ENCODE measurements around the gene SMARCAL1.
A peak's percentile ranks its signal among the peaks of the same experiment; 100 is the strongest.

SMARCAL1 gene

DNA sequence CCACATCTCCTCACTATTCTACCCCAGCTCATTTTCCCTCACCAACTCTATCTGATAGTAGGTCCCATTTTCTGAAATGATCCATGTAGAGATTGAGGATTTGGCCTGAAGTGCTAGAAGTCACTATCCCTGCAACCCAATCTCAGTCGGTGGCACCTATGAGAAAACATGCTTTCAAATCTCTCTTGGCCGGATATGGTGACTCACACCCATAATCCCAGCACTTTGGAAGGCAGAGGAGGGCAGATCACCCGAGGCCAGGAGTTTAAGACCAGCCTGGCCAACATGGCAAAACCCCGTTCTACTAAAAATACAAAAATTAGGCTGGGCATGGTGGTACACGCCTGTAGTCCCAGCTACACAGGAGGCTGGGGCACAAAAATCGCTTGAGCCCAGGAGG is 20.9 kb upstream of the SMARCAL1 start:
- CTCF ChIA-PET: no interaction called here
- Histone ChIP-seq H3K36me3 (ENCODE audit: control insufficient read depth in 2 of 2, insufficient read depth in 1 of 2, low read length in 2 of 2) (no peaks in the 10 kb centered on the region), H3K9me3 (ENCODE audit: control insufficient read depth, insufficient read depth, low read depth, low read length) (no peaks in the 10 kb centered on the region), H3K27ac (ENCODE audit: extremely low read depth, low read depth, low read length) (no peak overlapping the region), H3K4me3 (ENCODE audit: low read depth, low read length) (no peak overlapping the region), H3K4me1 (ENCODE audit: control insufficient read depth, insufficient read depth, low read length) (no peaks in the 10 kb centered on the region)
- TF ChIP-seq BCL11B (tag by site-specific recombination; IDR thresholded peaks at IDR 0.05; ENCODE audit: low read depth): no peak
- no peak for TF ChIP-seq ZNF76 (tag by site-specific recombination; IDR thresholded peaks at IDR 0.05; ENCODE audit: borderline replicate concordance, low read depth)
- TF ChIP-seq ZXDB (tag by site-specific recombination; IDR thresholded peaks at IDR 0.05): no peak
- TF ChIP-seq ZNF530 (tag by site-specific recombination; IDR thresholded peaks at IDR 0.05; ENCODE audit: low read depth): no peak
- no peak for TF ChIP-seq ZBTB48 (tag by site-specific recombination; IDR thresholded peaks at IDR 0.05)
- TF ChIP-seq, protein P1, sequence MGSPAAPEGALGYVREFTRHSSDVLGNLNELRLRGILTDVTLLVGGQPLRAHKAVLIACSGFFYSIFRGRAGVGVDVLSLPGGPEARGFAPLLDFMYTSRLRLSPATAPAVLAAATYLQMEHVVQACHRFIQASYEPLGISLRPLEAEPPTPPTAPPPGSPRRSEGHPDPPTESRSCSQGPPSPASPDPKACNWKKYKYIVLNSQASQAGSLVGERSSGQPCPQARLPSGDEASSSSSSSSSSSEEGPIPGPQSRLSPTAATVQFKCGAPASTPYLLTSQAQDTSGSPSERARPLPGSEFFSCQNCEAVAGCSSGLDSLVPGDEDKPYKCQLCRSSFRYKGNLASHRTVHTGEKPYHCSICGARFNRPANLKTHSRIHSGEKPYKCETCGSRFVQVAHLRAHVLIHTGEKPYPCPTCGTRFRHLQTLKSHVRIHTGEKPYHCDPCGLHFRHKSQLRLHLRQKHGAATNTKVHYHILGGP (tag by site-specific recombination; IDR thresholded peaks at IDR 0.05): no peak
- TF ChIP-seq ZNF529 (tag by site-specific recombination; IDR thresholded peaks at IDR 0.05; ENCODE audit: insufficient replicate concordance): no peak
- no peak for TF ChIP-seq ZNF670 (tag by site-specific recombination; IDR thresholded peaks at IDR 0.05; ENCODE audit: low read depth)
- no peak for TF ChIP-seq ZNF600 (tag by site-specific recombination; IDR thresholded peaks at IDR 0.05)
- TF ChIP-seq, protein P2, sequence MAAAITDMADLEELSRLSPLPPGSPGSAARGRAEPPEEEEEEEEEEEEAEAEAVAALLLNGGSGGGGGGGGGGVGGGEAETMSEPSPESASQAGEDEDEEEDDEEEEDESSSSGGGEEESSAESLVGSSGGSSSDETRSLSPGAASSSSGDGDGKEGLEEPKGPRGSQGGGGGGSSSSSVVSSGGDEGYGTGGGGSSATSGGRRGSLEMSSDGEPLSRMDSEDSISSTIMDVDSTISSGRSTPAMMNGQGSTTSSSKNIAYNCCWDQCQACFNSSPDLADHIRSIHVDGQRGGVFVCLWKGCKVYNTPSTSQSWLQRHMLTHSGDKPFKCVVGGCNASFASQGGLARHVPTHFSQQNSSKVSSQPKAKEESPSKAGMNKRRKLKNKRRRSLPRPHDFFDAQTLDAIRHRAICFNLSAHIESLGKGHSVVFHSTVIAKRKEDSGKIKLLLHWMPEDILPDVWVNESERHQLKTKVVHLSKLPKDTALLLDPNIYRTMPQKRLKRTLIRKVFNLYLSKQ (tag by site-specific recombination; IDR thresholded peaks at IDR 0.05; ENCODE audit: borderline replicate concordance): no peak
- POLR2A ChIA-PET: no interaction called here

DNA sequence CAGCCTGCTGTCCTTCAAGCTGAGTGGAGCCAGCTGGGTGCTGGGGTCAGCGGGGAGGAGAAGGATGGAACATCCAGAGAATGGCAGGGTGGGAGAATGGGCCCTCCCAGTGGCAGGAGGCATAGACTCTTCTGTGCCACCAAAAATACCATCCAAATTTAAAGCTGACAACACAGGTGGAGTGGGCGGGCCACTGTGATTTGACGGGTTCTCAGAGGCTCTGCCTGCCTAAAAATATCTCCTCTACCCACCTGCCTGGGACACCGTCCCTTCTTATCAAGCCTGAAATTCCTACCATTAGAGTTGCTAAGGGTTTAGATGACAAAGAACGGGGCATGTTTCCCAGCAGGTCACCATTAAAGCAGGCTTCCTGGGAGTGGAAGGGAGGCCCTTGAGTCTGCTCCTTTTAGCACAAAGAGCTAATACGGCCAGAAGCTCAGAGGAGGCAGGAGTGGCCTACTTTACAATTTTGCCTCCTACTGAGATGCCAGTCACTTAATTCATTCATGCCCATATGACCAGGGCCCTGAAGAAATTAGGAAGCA is 20.2 kb upstream of the SMARCAL1 start:
- POLR2A ChIA-PET: interaction anchor here (0.6 kb wide), 1 partner anchor 16 kb away, joined by 3 read pairs; no protein-coding TSS in a partner anchor

DNA sequence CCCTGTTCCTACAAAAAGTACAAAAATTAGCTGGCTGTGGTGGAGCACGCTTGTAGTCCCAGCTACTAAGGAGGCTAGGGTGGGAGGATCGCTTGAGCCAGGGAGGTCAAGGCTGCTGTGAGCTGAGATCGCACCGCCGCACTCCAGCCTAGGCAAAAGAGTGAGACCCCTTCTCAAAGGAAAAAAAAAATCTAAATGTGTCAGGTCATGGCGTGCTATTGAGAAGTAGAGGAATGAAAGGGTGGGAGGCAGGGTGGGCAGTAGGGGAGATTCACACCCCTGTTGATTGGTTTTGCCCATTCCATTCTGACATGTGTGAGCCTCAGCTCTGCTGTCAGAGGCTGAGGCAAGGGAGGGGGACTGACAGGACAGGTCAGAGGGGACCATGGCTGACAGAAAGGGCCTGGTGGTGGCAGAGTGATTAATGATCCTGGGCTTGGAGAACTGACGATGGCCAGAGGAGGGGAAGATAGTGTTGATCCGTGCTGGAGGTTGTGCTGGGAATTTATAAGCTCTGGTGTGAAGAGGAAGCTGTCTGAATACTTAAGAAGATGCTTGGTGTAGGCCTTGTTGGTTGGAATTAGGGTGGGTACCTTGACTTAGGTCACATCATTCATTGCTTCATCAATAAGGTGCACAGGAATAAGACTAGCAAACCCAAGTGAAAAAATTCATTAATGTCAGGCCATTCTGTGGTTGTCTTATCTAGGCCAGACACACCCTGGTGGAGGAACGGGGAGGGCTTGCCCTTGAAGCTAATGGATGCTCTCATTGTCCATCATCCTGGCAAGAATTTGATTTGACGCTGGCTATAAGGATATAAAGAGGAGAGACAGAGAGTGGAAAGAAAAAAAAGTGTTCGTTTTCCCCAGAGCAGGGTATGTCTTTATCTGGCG is 19.1 kb upstream of the SMARCAL1 start:
- H3K4me3 ChIP-seq (ENCODE audit: low read depth, low read length): no peak overlapping the region
- H3K27ac ChIP-seq (ENCODE audit: extremely low read depth, low read depth, low read length): no peak overlapping the region
- H3K4me1 ChIP-seq (ENCODE audit: control insufficient read depth, insufficient read depth, low read length): no peaks in the 10 kb centered on the region
- H3K9me3 ChIP-seq (ENCODE audit: control insufficient read depth, insufficient read depth, low read depth, low read length): no peaks in the 10 kb centered on the region
- CTCF ChIA-PET: interaction anchor here (1.7 kb wide), 1 partner anchor 11 kb away, joined by 9 read pairs; no protein-coding TSS in a partner anchor
- no peak for TF ChIP-seq ZNF394 (tag by site-specific recombination; IDR thresholded peaks at IDR 0.05; ENCODE audit: borderline replicate concordance)
- TF ChIP-seq, protein P3, sequence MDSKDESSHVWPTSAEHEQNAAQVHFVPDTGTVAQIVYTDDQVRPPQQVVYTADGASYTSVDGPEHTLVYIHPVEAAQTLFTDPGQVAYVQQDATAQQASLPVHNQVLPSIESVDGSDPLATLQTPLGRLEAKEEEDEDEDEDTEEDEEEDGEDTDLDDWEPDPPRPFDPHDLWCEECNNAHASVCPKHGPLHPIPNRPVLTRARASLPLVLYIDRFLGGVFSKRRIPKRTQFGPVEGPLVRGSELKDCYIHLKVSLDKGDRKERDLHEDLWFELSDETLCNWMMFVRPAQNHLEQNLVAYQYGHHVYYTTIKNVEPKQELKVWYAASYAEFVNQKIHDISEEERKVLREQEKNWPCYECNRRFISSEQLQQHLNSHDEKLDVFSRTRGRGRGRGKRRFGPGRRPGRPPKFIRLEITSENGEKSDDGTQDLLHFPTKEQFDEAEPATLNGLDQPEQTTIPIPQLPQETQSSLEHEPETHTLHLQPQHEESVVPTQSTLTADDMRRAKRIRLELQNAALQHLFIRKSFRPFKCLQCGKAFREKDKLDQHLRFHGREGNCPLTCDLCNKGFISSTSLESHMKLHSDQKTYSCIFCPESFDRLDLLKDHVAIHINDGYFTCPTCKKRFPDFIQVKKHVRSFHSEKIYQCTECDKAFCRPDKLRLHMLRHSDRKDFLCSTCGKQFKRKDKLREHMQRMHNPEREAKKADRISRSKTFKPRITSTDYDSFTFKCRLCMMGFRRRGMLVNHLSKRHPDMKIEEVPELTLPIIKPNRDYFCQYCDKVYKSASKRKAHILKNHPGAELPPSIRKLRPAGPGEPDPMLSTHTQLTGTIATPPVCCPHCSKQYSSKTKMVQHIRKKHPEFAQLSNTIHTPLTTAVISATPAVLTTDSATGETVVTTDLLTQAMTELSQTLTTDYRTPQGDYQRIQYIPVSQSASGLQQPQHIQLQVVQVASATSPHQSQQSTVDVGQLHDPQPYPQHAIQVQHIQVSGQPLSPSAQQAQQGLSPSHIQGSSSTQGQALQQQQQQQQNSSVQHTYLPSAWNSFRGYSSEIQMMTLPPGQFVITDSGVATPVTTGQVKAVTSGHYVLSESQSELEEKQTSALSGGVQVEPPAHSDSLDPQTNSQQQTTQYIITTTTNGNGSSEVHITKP (tag by site-specific recombination; IDR thresholded peaks at IDR 0.05): peak; percentile 58
- TF ChIP-seq, protein P4, sequence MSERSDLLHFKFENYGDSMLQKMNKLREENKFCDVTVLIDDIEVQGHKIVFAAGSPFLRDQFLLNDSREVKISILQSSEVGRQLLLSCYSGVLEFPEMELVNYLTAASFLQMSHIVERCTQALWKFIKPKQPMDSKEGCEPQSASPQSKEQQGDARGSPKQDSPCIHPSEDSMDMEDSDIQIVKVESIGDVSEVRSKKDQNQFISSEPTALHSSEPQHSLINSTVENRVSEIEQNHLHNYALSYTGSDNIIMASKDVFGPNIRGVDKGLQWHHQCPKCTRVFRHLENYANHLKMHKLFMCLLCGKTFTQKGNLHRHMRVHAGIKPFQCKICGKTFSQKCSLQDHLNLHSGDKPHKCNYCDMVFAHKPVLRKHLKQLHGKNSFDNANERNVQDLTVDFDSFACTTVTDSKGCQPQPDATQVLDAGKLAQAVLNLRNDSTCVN (tag by site-specific recombination; optimal IDR thresholded peaks at IDR 0.05): no peak
- TF ChIP-seq MZF1 (tag by site-specific recombination; IDR thresholded peaks at IDR 0.05; ENCODE audit: borderline replicate concordance): no peak
- no peak for TF ChIP-seq ZNF510 (tag by site-specific recombination; IDR thresholded peaks at IDR 0.05; ENCODE audit: insufficient replicate concordance)
- TF ChIP-seq ZNF530 (tag by site-specific recombination; IDR thresholded peaks at IDR 0.05; ENCODE audit: low read depth): no peak
- TF ChIP-seq, protein P5, sequence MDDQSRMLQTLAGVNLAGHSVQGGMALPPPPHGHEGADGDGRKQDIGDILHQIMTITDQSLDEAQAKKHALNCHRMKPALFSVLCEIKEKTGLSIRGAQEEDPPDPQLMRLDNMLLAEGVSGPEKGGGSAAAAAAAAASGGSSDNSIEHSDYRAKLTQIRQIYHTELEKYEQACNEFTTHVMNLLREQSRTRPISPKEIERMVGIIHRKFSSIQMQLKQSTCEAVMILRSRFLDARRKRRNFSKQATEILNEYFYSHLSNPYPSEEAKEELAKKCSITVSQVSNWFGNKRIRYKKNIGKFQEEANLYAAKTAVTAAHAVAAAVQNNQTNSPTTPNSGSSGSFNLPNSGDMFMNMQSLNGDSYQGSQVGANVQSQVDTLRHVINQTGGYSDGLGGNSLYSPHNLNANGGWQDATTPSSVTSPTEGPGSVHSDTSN (CRISPR knock-in tag; IDR thresholded peaks at IDR 0.05): no peak
- TF ChIP-seq ZNF140 (tag by site-specific recombination; IDR thresholded peaks at IDR 0.05): no peak
- POLR2A ChIA-PET: no interaction called here
- H3K36me3 ChIP-seq (ENCODE audit: control insufficient read depth in 2 of 2, insufficient read depth in 1 of 2, low read length in 2 of 2): no peaks in the 10 kb centered on the region

More for the DNA sequence above, 20.2 kb upstream of the SMARCAL1 start:
- Histone ChIP-seq H3K36me3 (ENCODE audit: control insufficient read depth in 2 of 2, insufficient read depth in 1 of 2, low read length in 2 of 2) (no peaks in the 10 kb centered on the region), H3K4me3 (ENCODE audit: low read depth, low read length) (no peak overlapping the region), H3K27ac (ENCODE audit: extremely low read depth, low read depth, low read length) (no peak overlapping the region), H3K9me3 (ENCODE audit: control insufficient read depth, insufficient read depth, low read depth, low read length) (no peaks in the 10 kb centered on the region), H3K4me1 (ENCODE audit: control insufficient read depth, insufficient read depth, low read length) (no peaks in the 10 kb centered on the region)
- TF ChIP-seq ZNF133 (tag by site-specific recombination; IDR thresholded peaks at IDR 0.05) (no peak), ZIC2 (tag by site-specific recombination; IDR thresholded peaks at IDR 0.05) (0 out of 2 replicates have a peak, but pooled peaks have one; percentile 10)
- CTCF ChIA-PET: interaction anchor here (1.7 kb wide), 1 partner anchor 12 kb away, joined by 9 read pairs; no protein-coding TSS in a partner anchor

Measured in HEK293 (cell line).